LoVo (cell line): ENCODE measurements around the gene GCFC2.
"Not testable (repeated sequence)": the region's sequence is repeated elsewhere in the genome, so short reads cannot be mapped to it uniquely, and the experiment has no call there.

Source experiments
- DNase-seq: peaks from one replicate; pipeline ENCODE4 v3.0.0-alpha.2; 2016; ENCODE audit warnings: low spot score

The GCFC2 gene

DNA sequence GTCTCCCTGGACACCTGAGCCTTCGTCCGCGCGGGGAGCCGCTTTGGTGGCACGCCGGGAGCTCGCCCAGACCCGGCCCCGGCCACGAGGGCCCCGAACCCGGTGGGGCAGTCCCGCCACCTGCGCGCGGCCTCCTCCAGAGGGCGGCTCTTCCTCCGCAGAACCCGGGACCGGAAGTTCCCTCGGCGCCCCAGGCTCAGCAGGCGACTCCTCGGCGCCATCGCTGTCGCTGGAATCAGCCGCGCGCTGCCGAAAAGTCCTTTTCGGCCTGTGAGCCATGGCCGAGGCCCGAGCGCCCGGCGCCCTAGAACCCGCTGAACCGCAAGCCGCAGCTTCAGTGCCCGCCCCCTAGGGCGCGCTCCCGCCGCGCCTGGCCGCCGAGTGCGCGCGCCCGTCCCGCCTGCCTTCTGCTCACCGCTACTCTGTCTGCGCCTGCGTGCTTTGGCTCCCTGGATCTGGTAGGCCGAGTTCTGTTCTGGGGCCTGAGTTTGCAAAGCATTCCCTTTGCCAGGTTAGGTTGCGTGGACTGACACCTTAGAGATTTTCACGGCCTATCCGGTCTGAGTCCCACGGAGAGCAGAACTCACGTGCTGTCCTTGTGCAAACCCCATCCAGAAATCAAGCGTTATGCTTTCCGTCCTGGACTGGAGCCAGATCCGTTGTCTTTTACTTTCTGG, at the start of gene GCFC2:
GCFC2 (minus strand) TSS at position 339 of the 677 bp plus-strand sequence; CDS start at position 279, 60 bp downstream.
- DNase-seq, result peak; percentile 88

DNA sequence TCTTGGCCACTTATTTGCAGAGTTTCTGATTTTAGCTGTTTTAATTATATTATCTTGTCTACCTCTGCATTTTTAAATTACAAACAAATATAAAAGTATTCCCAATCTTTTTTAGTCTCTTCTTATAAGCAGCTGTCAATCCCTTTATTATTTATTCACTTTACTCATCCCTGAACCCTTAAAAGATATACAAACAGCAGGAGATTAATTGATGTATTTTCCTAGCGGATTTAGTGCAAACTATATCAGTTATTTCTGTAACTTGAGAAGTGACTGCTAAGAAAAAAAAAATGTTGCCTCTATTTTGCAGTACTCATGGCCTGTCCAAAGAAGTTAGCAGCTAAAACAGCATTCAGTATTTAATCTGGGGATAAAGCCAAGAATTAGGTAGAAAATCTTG, 42.1 kb upstream of the GCFC2 start:
- DNase-seq, result no peak

DNA sequence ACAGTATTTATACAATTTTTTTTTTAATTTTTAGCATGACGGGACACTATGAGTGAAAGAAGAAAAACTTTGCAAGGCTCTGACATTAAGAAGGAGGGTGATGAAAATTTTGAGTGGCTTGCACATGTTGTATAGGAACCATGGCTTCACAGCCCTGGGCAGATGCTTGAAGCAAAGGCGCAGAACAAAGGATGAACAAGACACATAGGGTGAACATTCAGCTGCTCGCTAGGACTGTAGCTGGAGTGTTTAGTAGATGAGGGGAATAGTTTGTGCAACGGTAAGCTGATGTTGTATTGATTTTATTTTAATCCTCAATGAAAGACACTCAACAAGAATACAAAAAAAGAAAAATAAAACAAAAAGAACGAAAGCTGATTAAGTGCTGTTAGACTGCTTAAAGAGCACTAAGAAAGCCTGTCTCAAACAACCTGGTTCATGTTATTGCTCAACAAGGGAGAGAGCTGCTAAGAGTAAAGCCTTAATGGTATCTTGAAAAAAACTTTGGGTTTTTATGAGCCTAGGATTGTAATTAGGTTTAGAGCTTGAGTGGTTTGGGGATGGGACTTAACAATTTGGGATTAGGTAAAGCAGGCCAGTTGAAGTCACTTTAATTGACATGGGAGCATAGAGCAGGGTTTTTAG, 41.2 kb upstream of the GCFC2 start:
- DNase-seq, result no peak

DNA sequence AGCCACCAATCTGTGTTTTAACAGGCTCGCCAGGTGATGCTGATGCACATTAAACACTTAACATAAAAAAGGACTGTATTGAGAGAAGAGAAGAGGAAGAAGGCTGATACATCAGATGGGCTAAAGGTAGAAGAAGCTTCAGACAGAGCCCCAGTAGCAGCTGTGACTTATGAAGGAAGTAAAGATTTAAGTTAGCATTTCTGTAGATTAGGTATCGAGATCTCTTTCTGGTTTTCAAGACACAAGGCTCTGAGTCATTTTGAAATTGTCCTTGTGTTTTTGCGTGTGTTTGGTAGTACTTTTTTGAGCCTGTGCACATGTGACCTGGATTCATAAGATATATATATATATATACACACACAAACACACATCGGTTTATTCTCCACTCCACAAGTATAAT, 40.6 kb upstream of the GCFC2 start:
- DNase-seq, result no peak

DNA sequence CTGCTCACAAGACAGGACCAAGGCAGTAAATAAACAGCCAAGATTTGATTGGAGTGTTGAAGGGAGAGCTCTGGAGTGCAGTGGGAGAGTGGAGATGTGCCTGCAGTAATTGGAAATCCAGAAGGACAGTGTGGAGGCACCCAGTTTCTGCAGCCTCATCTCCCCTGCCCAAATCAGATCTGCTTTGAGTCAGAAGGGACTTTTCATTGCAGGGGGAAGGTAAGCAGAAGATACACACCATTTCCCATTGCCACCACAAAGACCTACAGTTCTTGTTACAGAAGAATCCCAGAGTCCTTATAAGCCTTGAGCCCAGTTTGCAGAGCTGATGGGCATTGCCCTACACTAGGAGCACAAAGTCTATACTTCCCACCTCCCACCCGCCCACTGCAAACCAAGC, 27.2 kb upstream of the GCFC2 start:
- no peak for DNase-seq

DNA sequence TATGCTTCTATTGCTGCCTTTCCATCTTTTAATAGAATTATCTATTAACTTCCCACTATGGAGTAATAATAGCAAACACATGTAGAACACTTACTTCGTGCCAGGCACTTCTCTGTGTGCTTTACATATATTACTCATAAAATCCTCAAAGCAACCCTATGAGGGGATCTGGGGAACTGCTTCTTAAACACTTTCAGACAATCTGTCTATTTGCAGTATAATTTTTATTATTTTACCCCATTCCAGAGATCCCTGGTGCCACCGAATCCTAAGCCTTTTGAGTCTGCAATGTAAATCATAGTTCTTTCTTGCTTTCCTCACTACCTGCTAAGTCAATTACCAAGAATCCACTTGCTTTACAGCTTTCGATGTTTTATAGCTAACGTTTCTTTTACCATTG, 25.6 kb upstream of the GCFC2 start:
- no peak for DNase-seq

DNA sequence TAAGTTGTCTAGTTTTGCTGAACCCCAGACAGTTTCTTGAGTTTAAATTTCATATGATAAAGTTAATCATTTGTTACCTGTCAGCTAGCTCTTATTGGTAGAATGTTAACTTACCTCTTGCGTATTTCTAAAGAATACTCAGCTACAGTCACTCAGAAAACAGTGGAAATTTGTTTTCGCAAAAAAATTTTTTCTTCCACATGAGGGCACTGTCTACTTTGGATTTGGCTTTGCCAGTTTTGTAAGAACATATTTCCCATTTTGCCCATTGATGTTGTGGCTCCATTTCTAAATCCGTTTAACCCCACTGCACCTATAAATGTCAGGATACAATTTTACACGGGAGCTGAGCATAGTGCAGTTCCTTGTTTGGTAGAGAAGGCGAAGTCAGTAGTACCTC, 19.1 kb upstream of the GCFC2 start:
- DNase-seq, result no peak

DNA sequence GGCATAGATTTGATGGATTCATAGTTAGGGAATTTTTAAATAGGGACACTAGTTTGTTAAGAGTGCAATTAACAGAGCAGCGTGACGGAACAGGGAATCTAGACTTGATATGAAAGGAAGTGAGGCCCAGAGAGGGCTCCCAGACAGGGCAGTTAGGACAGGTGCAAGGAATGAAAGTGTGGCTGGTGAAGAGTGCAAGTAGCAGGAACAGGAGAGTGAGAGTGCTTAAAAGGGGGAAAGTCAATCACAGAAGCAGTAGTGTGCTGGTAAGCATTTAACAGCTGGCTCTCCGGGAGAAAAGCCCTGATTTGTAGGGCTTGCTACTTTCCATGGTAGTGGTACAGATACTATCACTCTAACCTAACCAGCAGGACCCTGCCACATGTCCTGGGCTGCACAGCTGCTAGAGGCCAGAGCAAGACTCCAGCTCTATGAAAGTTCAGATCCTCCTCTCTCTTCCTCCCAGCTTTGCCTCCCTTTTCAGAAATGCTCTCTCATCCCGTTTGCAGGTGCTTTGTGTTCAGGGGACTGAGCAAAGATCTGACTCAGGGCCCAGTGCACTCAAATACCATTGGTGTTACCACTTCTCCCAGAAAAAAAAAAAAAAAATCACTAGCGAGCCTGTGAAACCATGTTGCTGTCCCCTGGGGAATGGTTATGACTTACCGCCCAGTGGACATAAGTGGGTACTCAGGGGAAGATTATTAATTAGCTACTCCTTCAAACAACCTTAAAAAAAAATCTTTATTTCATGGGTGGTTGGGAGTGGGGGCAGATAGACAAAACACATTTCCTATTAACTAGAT, 18.1 kb upstream of the GCFC2 start:
- DNase-seq, result no peak

DNA sequence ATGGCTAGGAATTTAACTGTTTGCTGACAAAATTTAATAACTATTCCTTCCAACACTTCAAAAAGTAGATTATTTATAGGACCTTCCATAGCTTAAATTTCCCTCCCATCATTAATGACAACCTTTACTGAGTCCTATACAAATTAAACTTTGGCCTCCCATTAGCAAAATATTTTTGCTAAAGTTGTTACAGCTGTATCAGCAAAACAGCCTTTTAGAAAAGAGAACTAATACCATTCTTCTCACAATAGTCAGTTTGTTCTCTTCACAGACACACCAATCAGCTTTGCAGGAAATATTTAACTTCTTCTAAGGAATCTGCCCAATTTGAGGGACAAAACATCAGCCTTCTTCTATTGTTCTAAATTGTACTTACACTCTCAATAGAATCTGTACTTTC, 12.0 kb upstream of the GCFC2 start:
- DNase-seq, result no peak

DNA sequence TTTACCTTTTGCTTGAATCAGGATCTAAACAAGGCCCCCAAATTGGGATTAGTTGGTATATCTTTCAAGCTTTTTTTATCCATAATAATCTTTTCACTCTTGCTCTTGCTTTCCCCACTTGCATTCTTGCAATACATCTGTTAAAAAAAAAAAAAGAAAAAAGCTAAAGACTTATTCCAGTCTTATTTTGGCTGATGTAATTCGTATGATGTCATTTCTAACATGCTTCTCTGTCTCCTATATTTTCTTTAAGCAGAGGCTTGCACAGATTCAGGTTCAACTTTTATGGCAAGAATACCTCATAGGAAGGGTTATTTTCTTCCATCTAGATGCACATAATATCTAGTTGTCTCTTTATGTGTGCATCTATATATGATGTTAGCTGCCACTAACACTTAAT, 9.8 kb upstream of the GCFC2 start:
- DNase-seq, result no peak

DNA sequence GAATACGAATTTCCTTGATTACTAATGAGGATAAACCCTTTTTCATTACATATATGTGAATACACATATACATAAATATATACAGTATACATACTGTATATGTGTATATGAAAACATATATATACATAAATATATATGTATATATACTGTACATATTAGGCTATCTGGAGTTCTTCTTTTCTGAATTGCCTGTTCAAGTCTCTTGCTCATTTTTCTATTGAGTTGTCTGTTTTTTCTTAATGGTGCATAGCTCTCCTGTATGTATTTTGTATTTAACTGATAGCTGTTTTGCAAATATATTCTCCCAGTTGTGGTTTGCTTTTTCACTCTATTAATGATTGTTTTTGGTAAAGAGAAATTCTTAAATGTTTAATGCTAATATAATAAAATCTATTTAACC, 8.9 kb upstream of the GCFC2 start:
- no peak for DNase-seq

DNA sequence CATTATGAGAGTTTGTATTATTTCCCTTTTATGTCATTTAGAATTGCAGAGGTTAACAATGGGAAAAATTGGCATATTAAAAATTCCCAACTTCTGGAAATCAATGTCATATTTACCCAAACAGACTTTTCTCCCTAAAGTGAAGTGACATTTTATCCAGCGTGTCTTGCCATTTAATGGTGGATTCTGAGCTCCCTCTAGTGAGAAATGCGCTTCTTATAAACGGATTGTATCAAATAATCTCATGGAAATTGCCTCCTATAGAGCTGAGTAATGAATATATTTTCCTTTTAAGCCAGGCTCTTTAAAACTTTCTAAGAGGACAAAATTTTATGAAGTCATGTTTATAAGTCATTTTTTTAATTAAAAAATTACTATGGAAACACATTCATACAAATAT, 5.7 kb upstream of the GCFC2 start:
- DNase-seq, result no peak

DNA sequence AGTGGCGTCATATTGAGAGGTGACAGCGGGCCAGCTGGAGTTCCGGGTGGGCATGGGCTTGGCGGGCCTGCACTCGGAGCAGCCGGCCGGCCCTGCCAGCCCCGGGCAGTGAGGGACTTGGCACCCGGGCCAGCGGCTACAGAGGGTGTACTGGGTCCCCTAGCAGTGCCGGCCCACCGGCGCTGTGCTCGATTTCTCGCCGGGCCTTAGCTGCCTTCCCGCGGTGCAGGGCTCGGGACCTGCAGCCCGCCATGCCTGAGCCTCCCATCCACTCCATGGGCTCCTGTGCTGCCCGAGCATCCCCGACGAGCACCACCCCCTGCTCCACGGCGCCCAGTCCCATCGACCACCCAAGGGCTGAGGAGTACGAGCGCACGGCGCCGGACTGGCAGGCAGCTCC, 875 bp upstream of the GCFC2 start:
- DNase-seq, result not testable (repeated sequence)

DNA sequence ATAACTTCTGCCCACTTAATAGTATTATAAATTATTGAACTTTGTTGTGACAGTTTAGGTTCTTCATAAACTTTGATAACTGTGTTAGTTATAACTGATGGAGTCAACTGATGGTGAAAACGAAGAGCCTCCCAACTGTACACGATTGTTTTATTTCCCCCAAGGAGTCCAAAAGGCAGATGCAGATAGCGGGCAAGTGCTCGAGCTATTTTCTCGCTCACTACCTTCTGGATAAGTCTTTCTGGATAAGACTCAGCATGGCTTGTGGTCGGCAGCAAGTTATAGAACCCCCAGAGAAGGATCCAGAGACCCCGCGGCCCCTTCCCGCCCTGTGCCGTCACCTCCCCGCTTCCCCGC, 517 bp downstream of the GCFC2 start:
- no peak for DNase-seq

DNA sequence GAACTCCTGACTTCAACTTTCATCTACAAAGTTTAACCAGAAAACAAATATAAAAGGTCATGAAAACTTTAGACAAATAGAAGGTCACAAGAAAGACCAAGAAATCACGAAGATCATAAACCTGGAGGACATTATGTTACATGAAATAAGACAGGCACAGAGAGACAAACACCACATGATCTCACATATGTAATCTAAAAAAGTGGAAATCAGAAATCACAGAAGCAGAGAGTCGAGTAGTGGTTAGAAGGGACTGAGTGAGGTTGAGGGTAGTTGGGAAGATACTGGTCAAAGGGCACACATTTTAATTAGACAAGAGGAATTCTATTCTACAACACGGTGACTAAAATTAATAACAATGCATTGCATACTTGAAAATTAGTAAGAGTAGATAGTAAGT, 1.4 kb downstream of the GCFC2 start:
- DNase-seq, result no peak

DNA sequence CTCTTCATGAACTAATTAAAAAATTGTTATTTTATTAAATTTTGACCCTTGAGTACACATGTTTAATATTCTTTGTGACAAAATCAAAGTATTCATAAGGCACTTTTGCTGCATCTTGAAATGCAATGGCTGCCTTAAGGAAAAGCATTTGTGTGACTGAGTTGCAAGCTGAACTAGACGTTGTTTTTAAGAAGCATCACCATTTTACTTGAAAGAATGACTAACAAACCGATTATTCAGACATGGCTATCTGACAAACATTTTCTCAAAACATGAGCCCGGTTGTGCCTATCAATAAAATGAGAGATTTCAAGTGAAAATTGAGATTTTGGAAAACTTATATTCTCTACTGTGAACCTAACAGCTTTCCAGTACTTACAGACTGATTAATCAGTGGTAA, 2.8 kb downstream of the GCFC2 start:
- no peak for DNase-seq

DNA sequence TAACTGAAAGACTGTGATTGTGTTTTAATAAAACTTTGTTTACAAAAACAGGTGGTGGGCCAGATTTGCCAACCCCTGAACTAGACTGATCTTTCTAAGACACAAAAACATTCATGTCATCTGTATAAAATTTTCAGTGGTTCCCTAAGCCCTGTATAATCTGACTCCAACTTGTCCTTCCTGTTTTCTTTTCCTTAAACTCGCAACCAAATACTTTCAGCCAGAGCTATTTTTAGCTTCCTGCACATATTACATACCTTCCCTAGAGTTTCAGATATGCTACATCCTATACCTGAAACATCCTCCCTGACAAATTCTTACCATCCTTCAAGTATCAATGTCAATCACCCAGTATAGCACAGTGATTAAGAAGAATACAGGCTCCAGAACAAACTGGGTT, 4.8 kb downstream of the GCFC2 start:
- DNase-seq, result no peak

DNA sequence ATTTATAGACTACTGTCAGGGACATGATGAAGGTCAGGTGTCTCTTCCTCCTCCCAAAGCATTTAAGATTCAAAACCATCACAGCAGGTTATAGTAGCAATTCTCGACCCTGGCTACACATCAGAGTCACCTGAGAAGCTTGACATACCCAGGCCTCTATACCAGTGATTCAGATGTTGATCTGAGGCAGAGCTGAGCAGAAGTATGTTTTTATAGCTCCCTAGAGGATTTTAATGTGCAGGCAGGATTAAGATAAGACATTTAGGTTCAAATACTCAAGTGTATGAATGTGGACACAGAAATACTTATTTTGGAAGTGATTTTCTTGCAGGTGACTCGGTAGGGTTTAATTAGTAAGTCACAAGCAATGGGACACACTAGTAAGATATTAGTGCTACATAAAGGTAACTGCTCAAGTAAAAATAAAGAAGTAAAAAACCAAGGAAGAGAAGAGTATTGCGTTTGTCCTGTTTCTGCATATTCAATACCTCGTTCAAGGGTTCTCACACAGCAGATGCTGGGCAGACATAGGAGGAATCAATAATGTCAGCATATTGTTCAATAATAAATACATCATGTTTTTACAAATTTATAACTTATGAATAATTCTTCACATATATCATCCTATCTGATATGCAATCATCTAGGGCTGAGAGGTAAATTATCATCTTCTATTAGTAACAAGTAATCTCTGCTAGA, 7.0 kb downstream of the GCFC2 start:
- no peak for DNase-seq

DNA sequence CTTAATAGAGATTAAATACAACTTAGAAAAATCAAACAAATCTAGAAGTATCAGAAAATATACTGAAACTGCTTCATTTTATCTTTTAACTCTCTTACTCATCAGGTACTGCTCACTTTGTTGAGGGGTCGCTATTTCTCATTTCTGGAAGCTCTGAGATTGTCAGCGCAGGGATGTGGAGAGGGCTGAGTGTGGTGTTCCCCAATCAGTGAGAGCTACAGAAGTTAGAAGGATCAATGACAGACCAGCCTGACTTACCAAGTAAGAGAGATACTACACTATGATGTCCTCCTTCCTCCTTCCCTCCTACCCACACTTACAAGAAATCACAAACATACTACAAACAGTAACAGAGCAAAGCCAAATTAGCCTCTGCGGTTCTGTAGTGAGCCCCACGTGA, 8.1 kb downstream of the GCFC2 start:
- no peak for DNase-seq

DNA sequence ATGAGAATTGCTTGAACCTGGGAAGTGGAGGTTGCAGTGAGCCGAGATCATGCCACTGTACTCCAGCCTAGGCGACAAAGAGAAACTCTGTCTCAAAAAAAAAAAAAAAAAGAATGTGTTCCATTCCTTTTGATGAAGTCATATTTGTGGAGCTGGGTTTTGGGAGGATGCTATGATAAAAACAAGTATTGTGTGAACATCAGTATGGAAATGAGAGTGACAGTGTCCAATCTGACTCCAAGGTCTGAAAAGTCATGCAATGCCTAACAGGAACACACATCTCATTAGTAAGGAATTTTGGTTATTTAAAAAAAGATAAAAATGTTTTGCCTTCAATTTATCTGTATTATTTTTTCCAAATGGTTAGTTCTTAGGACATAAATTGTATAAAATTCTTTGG, 11.8 kb downstream of the GCFC2 start:
- DNase-seq, result no peak

DNA sequence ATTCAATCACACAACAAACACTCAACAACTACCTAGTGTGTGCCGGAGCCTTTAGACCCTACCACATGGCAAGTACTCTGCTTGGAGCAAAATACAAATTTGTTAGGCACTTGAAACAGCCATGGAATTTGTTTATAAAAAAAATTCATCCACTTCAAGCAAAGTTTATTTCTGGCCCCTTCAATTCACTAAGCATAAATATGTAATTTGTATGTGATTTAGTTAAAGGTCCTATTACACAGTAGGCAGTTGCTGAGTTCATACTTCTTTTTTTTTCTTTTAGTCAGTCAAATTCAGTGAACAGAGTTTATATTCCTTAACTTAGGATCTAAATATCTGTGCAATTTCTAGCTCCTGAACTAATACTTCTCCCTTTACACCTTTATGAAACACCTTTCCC, 22.5 kb downstream of the GCFC2 start:
- no peak for DNase-seq

DNA sequence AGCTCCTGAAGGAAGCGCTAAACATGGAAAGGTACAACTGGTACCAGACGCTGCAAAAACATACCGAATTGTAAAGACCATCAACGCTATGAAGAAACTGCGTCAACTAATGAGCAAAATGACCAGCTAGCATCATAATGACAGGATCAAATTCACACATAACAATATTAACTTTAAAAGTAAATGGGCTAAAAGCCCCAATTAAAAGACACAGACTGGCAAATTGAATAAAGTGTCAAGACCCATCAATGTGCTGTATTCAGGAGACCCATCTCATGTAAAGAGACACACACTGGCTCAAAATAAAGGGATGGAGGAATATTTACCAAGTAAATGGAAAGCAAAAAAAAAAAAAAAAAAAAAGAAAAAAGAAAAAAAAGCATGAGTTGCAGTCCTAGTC, 27.3 kb downstream of the GCFC2 start:
- DNase-seq, result not testable (repeated sequence)

DNA sequence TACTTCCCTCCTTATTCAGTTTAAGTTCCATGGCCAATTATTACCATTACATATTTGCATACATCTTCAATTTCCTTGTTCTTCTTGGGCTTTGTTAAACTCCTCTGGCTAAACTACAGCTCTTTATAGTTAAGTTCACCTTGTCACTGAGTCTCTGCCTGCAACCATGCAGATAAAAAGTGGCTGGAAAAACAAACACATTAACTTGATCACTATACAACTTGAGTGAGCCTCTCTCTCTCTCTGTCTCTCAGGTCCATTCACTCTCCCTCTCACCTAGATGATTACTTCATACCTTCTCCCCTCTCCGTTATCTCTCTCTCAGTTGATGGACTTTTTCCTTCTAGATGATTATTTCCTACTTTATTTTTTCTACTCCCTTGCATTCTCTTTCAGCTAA, 30.3 kb downstream of the GCFC2 start:
- DNase-seq, result no peak
